ENCODE measurements around the gene ELN. TPM values are rescaled to one million over a fixed set of nuclear protein-coding genes. Genes with fewer than 3 reads are reported as not detected.
"Not testable (repeated sequence)": the region's sequence is repeated elsewhere in the genome, so short reads cannot be mapped to it uniquely, and the experiment has no call there.

Gene ELN
- total and polyA plus RNA-seq, 2 donors (not counting 1 experiment from before 2014, with no cell fraction given) = not detected

DNA sequence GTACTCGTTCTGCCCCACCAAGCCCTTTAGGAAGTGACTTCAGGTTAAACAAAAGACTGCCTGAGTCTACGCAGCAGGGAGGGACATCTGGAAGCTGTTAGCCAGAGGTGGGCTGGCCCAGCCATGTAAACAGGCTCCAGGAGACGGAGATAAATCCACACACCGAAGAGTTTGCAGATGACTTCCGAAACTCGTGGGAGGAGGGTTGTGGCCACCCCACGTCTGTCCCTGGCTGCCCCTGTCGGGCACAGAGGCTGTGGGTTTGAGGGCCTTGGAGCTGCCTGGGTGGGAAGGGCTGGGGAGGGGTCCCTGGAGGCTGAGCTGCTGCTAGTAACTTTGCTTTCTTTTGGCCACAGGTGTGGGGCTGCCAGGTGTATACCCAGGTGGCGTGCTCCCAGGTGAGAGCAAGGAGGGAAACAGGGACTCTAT lies 15.6 kb downstream of the ELN start:
- no peak overlapping the region for H3K4me2 ChIP-seq (replicated peaks; ENCODE audit: low read depth, low read length, poor library complexity, severe bottlenecking)
- no peaks in the 10 kb centered on the region for H4K20me1 ChIP-seq (ENCODE audit: control insufficient read depth, insufficient read depth, low read length, poor library complexity, severe bottlenecking)
- no peak for DNase-seq
- no peaks in the 10 kb centered on the region for H3K79me2 ChIP-seq (ENCODE audit: control insufficient read depth, insufficient read depth, low read length)
- H3K4me1 Mint-ChIP-seq = no peaks in the 10 kb centered on the region
- ChIA-PET POLR2A (no interaction called here), CTCF (no interaction called here)
- H3K4me3 Mint-ChIP-seq = no peak overlapping the region
- no peak for TF ChIP-seq CTCF (IDR thresholded peaks at IDR 0.05)
- no peak for TF ChIP-seq EZH2 (IDR thresholded peaks at IDR 0.05; ENCODE audit: borderline replicate concordance, insufficient read depth, low read depth, low read length, poor library complexity, severe bottlenecking)
- intact Hi-C loops (cut with micrococcal nuclease) = no loop called here
- H3K9me3 ChIP-seq (ENCODE audit: control extremely low read depth in 1 of 3, control insufficient read depth in 2 of 3, insufficient read depth in 1 of 3, low read length in 2 of 3) = no peaks in the 10 kb centered on the region
- no peaks in the 10 kb centered on the region for H3K36me3 ChIP-seq (replicated peaks in 1 of 2; ENCODE audit: control extremely low read depth in 1 of 2, control insufficient read depth in 1 of 2, extremely low read depth in 1 of 2, insufficient read depth in 2 of 2, low read length in 1 of 2)
- no peak for ATAC-seq (ENCODE audit: low read depth)
- H3K4me3 ChIP-seq (ENCODE audit: control extremely low read depth in 1 of 5, extremely low read depth in 1 of 5, insufficient read depth in 1 of 5, low read depth in 2 of 5, low read length in 4 of 5) = no peak overlapping the region
- no peaks in the 10 kb centered on the region for H3K27me3 ChIP-seq (replicated peaks in 1 of 4; ENCODE audit: control extremely low read depth in 1 of 4, control insufficient read depth in 3 of 4, insufficient read depth in 4 of 4, low read length in 3 of 4)
- WGBS (ENCODE audit: insufficient coverage) = 93% methylated on average over 9 of the region's 9 CpGs
- no peak overlapping the region for H2AFZ ChIP-seq (ENCODE audit: insufficient read depth, low read depth, low read length, poor library complexity, severe bottlenecking)
- H3K9me3 Mint-ChIP-seq (ENCODE audit: insufficient read depth) = no peaks in the 10 kb centered on the region
- no peak overlapping the region for H3K27ac ChIP-seq (ENCODE audit: low read length in 2 of 2)
- H3K9ac ChIP-seq (ENCODE audit: low read length) = no peak overlapping the region
- H3K27me3 Mint-ChIP-seq = peaks cover 4% of the 10 kb centered on the region
- H3K27ac Mint-ChIP-seq = no peak overlapping the region
- no peaks in the 10 kb centered on the region for H3K4me1 ChIP-seq (ENCODE audit: control insufficient read depth in 2 of 2, insufficient read depth in 2 of 2, low read length in 2 of 2)

DNA sequence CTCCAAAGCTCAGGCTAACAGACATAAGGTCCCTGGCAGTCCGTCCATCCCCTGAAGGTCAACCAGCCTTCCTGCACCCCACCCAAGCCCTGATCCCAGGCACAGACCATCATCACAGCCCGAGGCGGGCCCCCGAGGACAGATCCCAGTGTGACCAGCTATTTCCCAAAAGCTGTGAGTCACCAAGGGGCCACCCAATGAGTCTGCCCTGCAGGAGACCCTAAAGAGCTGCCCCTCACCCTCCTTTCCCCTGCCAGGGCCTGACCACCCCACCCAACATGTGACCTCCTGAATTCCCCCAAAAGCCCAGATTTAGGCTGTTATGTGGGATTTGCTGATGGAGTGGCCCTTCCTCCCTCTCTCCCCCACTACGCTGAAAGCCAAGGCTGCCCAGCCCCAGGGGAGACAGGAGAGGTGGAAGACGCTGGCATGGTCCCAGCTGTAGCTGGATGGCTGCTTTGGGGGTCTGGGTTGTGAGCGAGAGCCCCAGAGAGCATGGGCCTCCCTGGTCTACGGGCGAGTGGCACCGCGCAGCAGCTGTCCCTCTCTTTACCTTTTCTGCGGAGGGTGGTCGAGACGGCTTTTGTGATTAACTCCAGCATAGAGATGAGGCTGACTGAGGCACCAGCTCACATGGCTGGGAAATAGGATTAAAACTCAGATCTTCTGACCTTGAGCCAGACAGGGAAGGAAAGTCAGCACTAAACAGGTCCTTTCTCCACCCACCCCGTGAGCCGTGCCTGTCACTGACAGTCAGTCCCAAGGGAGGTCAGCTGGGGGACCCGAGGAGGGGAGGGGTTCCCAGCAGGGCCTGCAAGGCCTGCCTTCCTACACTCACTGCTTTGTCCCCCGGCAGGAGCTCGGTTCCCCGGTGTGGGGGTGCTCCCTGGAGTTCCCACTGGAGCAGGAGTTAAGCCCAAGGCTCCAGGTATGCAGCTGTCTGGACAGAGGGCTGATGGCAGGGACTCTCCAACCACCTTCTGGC lies 16.7 kb downstream of the ELN start:
- H3K4me1 ChIP-seq (ENCODE audit: control insufficient read depth in 2 of 2, insufficient read depth in 2 of 2, low read length in 2 of 2) = no peaks in the 10 kb centered on the region
- DNase-seq (no peak), ATAC-seq (ENCODE audit: low read depth) (no peak)
- CTCF ChIA-PET = interaction anchor here (1.1 kb wide), 1 partner anchor 356 kb away, joined by 3 read pairs; no protein-coding TSS in a partner anchor
- TF ChIP-seq EZH2 (IDR thresholded peaks at IDR 0.05; ENCODE audit: borderline replicate concordance, insufficient read depth, low read depth, low read length, poor library complexity, severe bottlenecking) (no peak), CTCF (IDR thresholded peaks at IDR 0.05) (no peak)
- no peak overlapping the region for H2AFZ ChIP-seq (ENCODE audit: insufficient read depth, low read depth, low read length, poor library complexity, severe bottlenecking)
- no peaks in the 10 kb centered on the region for H3K27me3 ChIP-seq (replicated peaks in 1 of 4; ENCODE audit: control extremely low read depth in 1 of 4, control insufficient read depth in 3 of 4, insufficient read depth in 4 of 4, low read length in 3 of 4)
- no peak overlapping the region for H3K27ac ChIP-seq (ENCODE audit: low read length in 2 of 2)
- H3K9ac ChIP-seq (ENCODE audit: low read length) = no peak overlapping the region
- no peaks in the 10 kb centered on the region for H3K36me3 ChIP-seq (replicated peaks in 1 of 2; ENCODE audit: control extremely low read depth in 1 of 2, control insufficient read depth in 1 of 2, extremely low read depth in 1 of 2, insufficient read depth in 2 of 2, low read length in 1 of 2)
- no peak overlapping the region for H3K4me3 Mint-ChIP-seq
- POLR2A ChIA-PET = no interaction called here
- intact Hi-C loops (cut with micrococcal nuclease) = no loop called here
- H3K27me3 Mint-ChIP-seq = no peaks in the 10 kb centered on the region
- no peaks in the 10 kb centered on the region for H3K79me2 ChIP-seq (ENCODE audit: control insufficient read depth, insufficient read depth, low read length)
- H3K4me1 Mint-ChIP-seq = no peaks in the 10 kb centered on the region
- no peak overlapping the region for H3K4me2 ChIP-seq (replicated peaks; ENCODE audit: low read depth, low read length, poor library complexity, severe bottlenecking)
- 79% methylated on average over 16 of the region's 20 CpGs for WGBS (ENCODE audit: insufficient coverage)
- H3K9me3 ChIP-seq (ENCODE audit: control extremely low read depth in 1 of 3, control insufficient read depth in 2 of 3, insufficient read depth in 1 of 3, low read length in 2 of 3) = no peaks in the 10 kb centered on the region
- H3K9me3 Mint-ChIP-seq (ENCODE audit: insufficient read depth) = no peaks in the 10 kb centered on the region
- no peak overlapping the region for H3K27ac Mint-ChIP-seq
- H4K20me1 ChIP-seq (ENCODE audit: control insufficient read depth, insufficient read depth, low read length, poor library complexity, severe bottlenecking) = no peaks in the 10 kb centered on the region
- no peak overlapping the region for H3K4me3 ChIP-seq (ENCODE audit: control extremely low read depth in 1 of 5, extremely low read depth in 1 of 5, insufficient read depth in 1 of 5, low read depth in 2 of 5, low read length in 4 of 5)

- H3K27me3 Mint-ChIP-seq; H3K4me3 Mint-ChIP-seq; H3K4me2 ChIP-seq (replicated peaks; ENCODE audit: low read depth, low read length, poor library complexity, severe bottlenecking); POLR2A ChIA-PET; H2AFZ ChIP-seq (ENCODE audit: insufficient read depth, low read depth, low read length, poor library complexity, severe bottlenecking); DNase-seq; H3K4me3 ChIP-seq (ENCODE audit: control extremely low read depth in 1 of 5, extremely low read depth in 1 of 5, insufficient read depth in 1 of 5, low read depth in 2 of 5, low read length in 4 of 5); intact Hi-C loops (cut with micrococcal nuclease); H4K20me1 ChIP-seq (ENCODE audit: control insufficient read depth, insufficient read depth, low read length, poor library complexity, severe bottlenecking); H3K27me3 ChIP-seq (replicated peaks in 1 of 4; ENCODE audit: control extremely low read depth in 1 of 4, control insufficient read depth in 3 of 4, insufficient read depth in 4 of 4, low read length in 3 of 4); H3K9me3 ChIP-seq (ENCODE audit: control extremely low read depth in 1 of 3, control insufficient read depth in 2 of 3, insufficient read depth in 1 of 3, low read length in 2 of 3); H3K4me1 ChIP-seq (ENCODE audit: control insufficient read depth in 2 of 2, insufficient read depth in 2 of 2, low read length in 2 of 2); ATAC-seq (ENCODE audit: low read depth); H3K36me3 ChIP-seq (replicated peaks in 1 of 2; ENCODE audit: control extremely low read depth in 1 of 2, control insufficient read depth in 1 of 2, extremely low read depth in 1 of 2, insufficient read depth in 2 of 2, low read length in 1 of 2); H3K27ac ChIP-seq (ENCODE audit: low read length in 2 of 2); H3K9ac ChIP-seq (ENCODE audit: low read length); H3K79me2 ChIP-seq (ENCODE audit: control insufficient read depth, insufficient read depth, low read length); H3K9me3 Mint-ChIP-seq (ENCODE audit: insufficient read depth); H3K27ac Mint-ChIP-seq; H3K4me1 Mint-ChIP-seq: not testable (repeated sequence)
- WGBS (ENCODE audit: insufficient coverage) = 100% methylated on average over 5 of the region's 7 CpGs
- CTCF ChIA-PET = interaction anchor here (0.6 to 1.7 kb wide), 2 partner anchors 20 to 263 kb away, joined by 4 to 8 read pairs; no protein-coding TSS in a partner anchor
These were observed 18.6 kb downstream of the ELN start for GRCh38 chr7:74046581-74046980.
